HEK293 (cell line): Measurements from ENCODE around the gene SYTL3.

Experiments
- CTCF ChIA-PET: fragments of 350-600 bp; formaldehyde crosslinking; extraction: SDS; loops from one replicate; lab custom pipeline; 2021; ENCODE audit warnings: antibody characterized with exemption; lab: Yijun Ruan, JAX
- POLR2A ChIA-PET: fragments of 300-600 bp; formaldehyde crosslinking; extraction: SDS; loops from one replicate; lab custom pipeline; 2020; ENCODE audit warnings: antibody characterized with exemption, inconsistent platforms; lab: Yijun Ruan, JAX
- H3K27ac ChIP-seq: fragments of 200-500 bp; sonication (Bioruptor generic); 2 replicates; pipeline ENCODE4 v1.5.1; 2014; ENCODE audit warnings: low read depth, low read length, control low read depth, inconsistent platforms; ENCODE audit errors: extremely low read depth
- H3K36me3 ChIP-seq, 2 experiments: fragments of 200-500 bp in 1 of 2; sonication (Bioruptor generic) in 1 of 2; 1 replicate in 1 of 2; 2 replicates in 1 of 2; pipeline ENCODE4 v1.5.1; 2014 to 2017; ENCODE audit warnings: inconsistent platforms in 2 of 2, low read length in 2 of 2; ENCODE audit not compliant: control insufficient read depth in 2 of 2, insufficient read depth in 1 of 2
- H3K4me1 ChIP-seq: fragments of 200-500 bp; sonication (Bioruptor generic); 2 replicates; pipeline ENCODE4 v1.5.1; 2014; ENCODE audit warnings: mild to moderate bottlenecking, low read length, inconsistent platforms; ENCODE audit not compliant: control insufficient read depth, insufficient read depth
- H3K4me3 ChIP-seq: 2 replicates; pipeline ENCODE4 v1.5.1; 2011; ENCODE audit warnings: low read depth, mild to moderate bottlenecking, control low read depth, low read length, moderate library complexity
- H3K9me3 ChIP-seq: fragments of 200-500 bp; sonication (Bioruptor generic); 2 replicates; pipeline ENCODE4 v1.5.1; 2014; ENCODE audit warnings: low read depth, low read length, inconsistent platforms; ENCODE audit not compliant: control insufficient read depth, insufficient read depth
- BCL11B ChIP-seq: fragments of 450-650 bp; formaldehyde crosslinking; IDR thresholded peaks from 2 replicates; pipeline ENCODE4 v1.5.1; 2016; ENCODE audit warnings: low read depth, missing biosample characterization, missing genetic modification characterization
- GLI4 ChIP-seq: fragments of 450-650 bp; formaldehyde crosslinking; IDR thresholded peaks from 2 replicates; pipeline ENCODE4 v1.5.1; 2016; ENCODE audit warnings: missing biosample characterization, missing genetic modification characterization
- KLF10 ChIP-seq: fragments of 450-650 bp; IDR thresholded peaks from 2 replicates; pipeline ENCODE4 v1.5.1; 2018; ENCODE audit warnings: missing biosample characterization, mild to moderate bottlenecking, missing genetic modification characterization
- KLF9 ChIP-seq: fragments of 450-650 bp; formaldehyde crosslinking; IDR thresholded peaks from 2 replicates; pipeline ENCODE4 v1.5.1; 2016; ENCODE audit warnings: missing biosample characterization, missing genetic modification characterization, low read depth
- MZF1 ChIP-seq: fragments of 450-650 bp; formaldehyde crosslinking; IDR thresholded peaks from 2 replicates; pipeline ENCODE4 v1.5.1; 2017; ENCODE audit warnings: missing biosample characterization, missing genetic modification characterization, borderline replicate concordance
- REST ChIP-seq: fragments of 450-650 bp; formaldehyde crosslinking; IDR thresholded peaks from 2 replicates; pipeline ENCODE4 v1.5.1; 2016; ENCODE audit warnings: missing biosample characterization, missing genetic modification characterization
- YY2 ChIP-seq: fragments of 450-650 bp; formaldehyde crosslinking; IDR thresholded peaks from 2 replicates; pipeline ENCODE4 v1.5.1; 2016; ENCODE audit warnings: missing biosample characterization, missing genetic modification characterization
- ZFP37 ChIP-seq: fragments of 450-650 bp; formaldehyde crosslinking; IDR thresholded peaks from 2 replicates; pipeline ENCODE4 v1.5.1; 2016; ENCODE audit warnings: missing biosample characterization, missing genetic modification characterization
- ZFP41 ChIP-seq: fragments of 450-650 bp; formaldehyde crosslinking; IDR thresholded peaks from 2 replicates; pipeline ENCODE4 v1.5.1; 2016; ENCODE audit warnings: missing biosample characterization, missing genetic modification characterization, borderline replicate concordance
- ZFP69B ChIP-seq: fragments of 450-650 bp; formaldehyde crosslinking; IDR thresholded peaks from 2 replicates; pipeline ENCODE4 v1.5.1; 2016; ENCODE audit warnings: missing biosample characterization, missing genetic modification characterization
- ZNF146 ChIP-seq: fragments of 450-650 bp; formaldehyde crosslinking; IDR thresholded peaks from 2 replicates; pipeline ENCODE4 v1.5.1; 2016; ENCODE audit warnings: missing biosample characterization, missing genetic modification characterization
- ZNF19 ChIP-seq: fragments of 450-650 bp; formaldehyde crosslinking; IDR thresholded peaks from 2 replicates; pipeline ENCODE4; 2016; ENCODE audit warnings: missing biosample characterization, missing genetic modification characterization, low read depth
- ZNF214 ChIP-seq: fragments of 450-650 bp; formaldehyde crosslinking; IDR thresholded peaks from 2 replicates; pipeline ENCODE4 v1.5.1; 2017; ENCODE audit warnings: missing biosample characterization, mild to moderate bottlenecking, missing genetic modification characterization, borderline replicate concordance
- ZNF23 ChIP-seq: fragments of 450-650 bp; formaldehyde crosslinking; IDR thresholded peaks from 2 replicates; pipeline ENCODE4 v1.5.1; 2016; ENCODE audit warnings: missing biosample characterization, missing genetic modification characterization, borderline replicate concordance
- ZNF24 ChIP-seq: fragments of 450-650 bp; formaldehyde crosslinking; IDR thresholded peaks from 2 replicates; pipeline ENCODE4 v1.5.1; 2016; ENCODE audit warnings: missing biosample characterization, missing genetic modification characterization
- ZNF266 ChIP-seq: fragments of 450-650 bp; formaldehyde crosslinking; IDR thresholded peaks from 2 replicates; pipeline ENCODE4 v1.5.1; 2016; ENCODE audit warnings: missing biosample characterization, missing genetic modification characterization, low read depth
- ZNF280D ChIP-seq: fragments of 450-650 bp; formaldehyde crosslinking; IDR thresholded peaks from 2 replicates; pipeline ENCODE4 v1.5.1; 2016; ENCODE audit warnings: missing biosample characterization, missing genetic modification characterization
- ZNF311 ChIP-seq: fragments of 450-650 bp; formaldehyde crosslinking; IDR thresholded peaks from 2 replicates; pipeline ENCODE4 v1.5.1; 2017; ENCODE audit warnings: missing biosample characterization, missing genetic modification characterization, borderline replicate concordance
- ZNF362 ChIP-seq: fragments of 450-650 bp; formaldehyde crosslinking; IDR thresholded peaks from 2 replicates; pipeline ENCODE4 v1.5.1; 2016; ENCODE audit warnings: missing biosample characterization, missing genetic modification characterization
- ZNF366 ChIP-seq: fragments of 450-650 bp; formaldehyde crosslinking; conservative IDR thresholded peaks from 2 replicates; pipeline ENCODE4 v1.5.1; 2016; ENCODE audit warnings: missing biosample characterization, missing genetic modification characterization
- ZNF473 ChIP-seq: fragments of 450-650 bp; formaldehyde crosslinking; IDR thresholded peaks from 2 replicates; pipeline ENCODE4 v1.5.1; 2017; ENCODE audit warnings: missing biosample characterization, missing genetic modification characterization
- ZNF488 ChIP-seq: fragments of 450-650 bp; formaldehyde crosslinking; IDR thresholded peaks from 2 replicates; pipeline ENCODE4 v1.5.1; 2016; ENCODE audit warnings: missing biosample characterization, missing genetic modification characterization
- ZNF560 ChIP-seq: fragments of 450-650 bp; formaldehyde crosslinking; IDR thresholded peaks from 2 replicates; pipeline ENCODE4 v1.5.1; 2017; ENCODE audit warnings: missing biosample characterization, missing genetic modification characterization, borderline replicate concordance
- ZNF585B ChIP-seq: fragments of 450-650 bp; formaldehyde crosslinking; IDR thresholded peaks from 2 replicates; pipeline ENCODE4 v1.5.1; 2016; ENCODE audit warnings: missing biosample characterization, missing genetic modification characterization

The SYTL3 gene

GRCh38 chr6:158737082-158737709 lies 87.3 kb downstream of the SYTL3 start:
- ChIA-PET POLR2A (interaction anchor here (1.1 kb wide), 1 partner anchor 82 kb away, joined by 3 read pairs; the partner anchor contains the start of gene EZR), CTCF (interaction anchor here (1.6 to 1.9 kb wide), 2 partner anchors 11 to 19 kb away, joined by 3 to 6 read pairs; no protein-coding TSS in a partner anchor)
- H3K9me3 ChIP-seq: no peaks in the 10 kb centered on the region
- H3K4me3 ChIP-seq: no peak overlapping the region
- H3K27ac ChIP-seq: no peak overlapping the region
- H3K4me1 ChIP-seq: no peaks in the 10 kb centered on the region
- no peaks in the 10 kb centered on the region for H3K36me3 ChIP-seq
- no peak for TF ChIP-seq ZNF585B (tag by site-specific recombination)
- no peak for TF ChIP-seq BCL11B (tag by site-specific recombination)
- no peak for TF ChIP-seq REST
- no peak for TF ChIP-seq ZFP69B

GRCh38 chr6:158737710-158738615 lies 88.1 kb downstream of the SYTL3 start:
- no peaks in the 10 kb centered on the region for H3K4me1 ChIP-seq
- CTCF ChIA-PET: interaction anchor here (0.6 to 1.4 kb wide), 5 partner anchors 10 to 1062 kb away, joined by 3 read pairs; no protein-coding TSS in a partner anchor
- TF ChIP-seq ZNF266 (tag by site-specific recombination) (no peak), ZFP37 (no peak), MZF1 (no peak), GLI4 (tag by site-specific recombination) (no peak), ZNF146 (tag by site-specific recombination) (no peak), ZNF362 (tag by site-specific recombination) (no peak), ZFP41 (tag by site-specific recombination) (no peak), ZNF366 (no peak), ZNF473 (tag by site-specific recombination) (no peak), ZNF23 (tag by site-specific recombination) (no peak), YY2 (tag by site-specific recombination) (no peak), KLF9 (tag by site-specific recombination) (no peak), ZNF311 (tag by site-specific recombination) (no peak), ZNF280D (tag by site-specific recombination) (no peak), ZNF488 (tag by site-specific recombination) (no peak), ZNF214 (no peak), ZNF19 (tag by site-specific recombination) (no peak), ZNF24 (tag by site-specific recombination) (no peak), KLF10 (tag by site-specific recombination) (no peak), ZNF560 (tag by site-specific recombination) (no peak)
- TF ChIP-seq, all 188 proteins: peak for 0
- Histone ChIP-seq H3K4me3 (no peak overlapping the region), H3K9me3 (no peaks in the 10 kb centered on the region), H3K36me3 (no peaks in the 10 kb centered on the region), H3K27ac (no peak overlapping the region)
- POLR2A ChIA-PET: no interaction called here
